Measurements from ENCODE around the gene CROCC2.

DNA sequence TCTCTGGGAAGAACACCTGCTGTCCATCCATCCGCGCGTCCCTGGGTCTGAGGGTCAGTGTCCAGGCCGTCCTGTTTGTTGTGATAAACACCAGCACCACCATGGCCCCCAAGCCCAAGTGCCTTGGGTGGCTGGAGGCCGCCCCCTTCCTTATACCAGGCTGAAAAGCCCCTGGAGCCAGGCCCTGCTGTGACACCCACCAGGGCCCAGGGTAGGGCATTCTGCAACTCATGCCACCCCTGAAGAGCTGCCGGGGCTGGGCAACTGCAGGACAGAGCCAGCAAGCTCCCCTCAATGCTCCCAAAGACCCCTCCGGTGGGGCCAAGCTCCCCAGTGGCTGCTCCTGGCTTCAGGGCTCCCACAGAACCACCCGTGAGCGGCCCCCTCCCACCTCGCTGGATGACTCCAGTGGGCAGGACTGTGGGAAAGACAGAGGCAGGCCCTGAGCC lies 60.3 kb downstream of the CROCC2 start:
- TF ChIP-seq POLR2A (IDR thresholded peaks at IDR 0.05; ENCODE audit: low read depth, low read length) = no peak
- TF ChIP-seq POLR2AphosphoS5 (IDR thresholded peaks at IDR 0.05; ENCODE audit: low read depth, low read length) = no peak

Data from GM12892 (cell line).